ENCODE results near the gene REX1BD.

- TF ChIP-seq GTF2F1 (IDR thresholded peaks at IDR 0.05; ENCODE audit: borderline replicate concordance, low read depth, low read length) (no peak), EP300 (IDR thresholded peaks at IDR 0.05; ENCODE audit: borderline replicate concordance in 1 of 2, low read depth in 2 of 2, low read length in 2 of 2) (no peak), CTCF (IDR thresholded peaks at IDR 0.05; ENCODE audit: control extremely low read depth in 1 of 3, insufficient read depth in 1 of 3, low read depth in 1 of 3, low read length in 3 of 3) (no peak), EZH2 (IDR thresholded peaks at IDR 0.05; ENCODE audit: low read depth, low read length, severe bottlenecking) (no peak), POLR2AphosphoS5 (IDR thresholded peaks at IDR 0.05; ENCODE audit: low read depth, low read length) (no peak), USF2 (IDR thresholded peaks at IDR 0.05; ENCODE audit: low read length) (no peak), SP1 (IDR thresholded peaks at IDR 0.05; ENCODE audit: low read depth, low read length) (no peak), ATF3 (IDR thresholded peaks at IDR 0.05; ENCODE audit: insufficient read depth, low read depth, low read length) (no peak), YY1 (IDR thresholded peaks at IDR 0.05; ENCODE audit: low read depth, low read length) (no peak), ASH2L (IDR thresholded peaks at IDR 0.05; ENCODE audit: low read length) (no peak)
Measured at GRCh38 chr19:18606281-18607225, 18.0 kb downstream of the REX1BD start, which contains the start of gene CRLF1.
